BE2C (cell line): Measurements from ENCODE around the gene EPB41L5.

ENCODE experiments used
- DNase-seq: peaks from one replicate; pipeline ENCODE4 v3.0.0-alpha.2; 2020
- H3K27me3 ChIP-seq: fragments of 250-450 bp; sonication (Bioruptor Pico); 2 replicates; pipeline ENCODE4 v1.5.1; 2020; ENCODE audit warnings: mild to moderate bottlenecking
- H3K36me3 ChIP-seq: fragments of 250-450 bp; sonication (Bioruptor Pico); 2 replicates; pipeline ENCODE4 v1.5.1; 2020; ENCODE audit warnings: mild to moderate bottlenecking
- H3K4me1 ChIP-seq: fragments of 250-450 bp; sonication (Bioruptor Pico); 2 replicates; pipeline ENCODE4 v1.5.1; 2020
- H3K4me3 ChIP-seq: 2 replicates; pipeline ENCODE4 v1.5.1; 2011; ENCODE audit warnings: low read depth, low read length
- H3K9me3 ChIP-seq: fragments of 250-450 bp; sonication (Bioruptor Pico); 2 replicates; pipeline ENCODE4 v1.5.1; 2020
- TF ChIP-seq, protein P1 (sequence below): IDR thresholded peaks from 2 replicates; pipeline ENCODE4 v1.5.1; 2012; ENCODE audit warnings: mild to moderate bottlenecking, low read depth, low read length

The EPB41L5 gene

DNA sequence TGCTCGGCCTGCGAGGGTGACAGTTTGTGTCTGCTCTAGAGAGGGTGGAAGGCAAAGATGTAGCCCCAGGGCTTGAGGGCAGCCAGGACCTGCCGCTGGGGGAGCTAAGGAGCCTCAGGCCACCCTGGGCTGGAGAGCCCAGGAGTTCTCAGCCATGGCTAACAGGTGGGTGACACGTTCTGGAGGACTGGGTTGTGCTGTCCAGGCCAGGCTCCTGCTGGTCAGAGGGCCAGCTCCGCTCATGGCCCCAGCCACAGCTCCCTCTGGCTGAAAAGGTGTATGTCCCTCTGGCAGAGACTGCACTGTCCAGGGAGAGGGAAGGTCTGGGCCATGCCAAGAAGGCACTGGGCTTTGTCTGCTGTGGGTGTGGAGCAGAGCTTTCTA lies 191.1 kb downstream of the EPB41L5 start:
- Histone ChIP-seq H3K4me3 (no peak overlapping the region), H3K4me1 (no peaks in the 10 kb centered on the region)
- DNase-seq, result no peak

DNA sequence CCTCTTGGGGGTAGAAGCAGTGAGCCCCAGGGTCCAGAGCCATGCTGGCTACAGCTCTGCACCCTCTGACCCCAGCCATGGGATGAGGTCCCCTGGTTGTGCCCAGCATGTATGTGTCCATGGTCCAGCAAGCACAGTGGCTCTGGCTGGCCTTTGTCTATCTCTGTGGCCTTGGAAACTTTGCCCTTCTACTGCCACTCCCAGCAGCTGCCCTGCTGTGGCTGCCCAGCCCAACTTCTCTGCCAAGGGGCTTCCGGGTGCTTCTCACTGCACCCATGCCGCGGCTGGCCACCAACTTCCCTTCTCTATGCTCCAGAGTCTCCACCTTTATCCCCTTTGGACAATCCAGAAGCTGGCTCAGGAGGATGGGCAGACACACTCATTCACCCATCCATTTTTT lies 191.5 kb downstream of the EPB41L5 start:
- Histone ChIP-seq H3K27me3 (no peaks in the 10 kb centered on the region), H3K36me3 (no peaks in the 10 kb centered on the region), H3K9me3 (no peaks in the 10 kb centered on the region), H3K4me1 (no peaks in the 10 kb centered on the region), H3K4me3 (no peak overlapping the region)
- no peak for DNase-seq
- TF ChIP-seq, protein P1, sequence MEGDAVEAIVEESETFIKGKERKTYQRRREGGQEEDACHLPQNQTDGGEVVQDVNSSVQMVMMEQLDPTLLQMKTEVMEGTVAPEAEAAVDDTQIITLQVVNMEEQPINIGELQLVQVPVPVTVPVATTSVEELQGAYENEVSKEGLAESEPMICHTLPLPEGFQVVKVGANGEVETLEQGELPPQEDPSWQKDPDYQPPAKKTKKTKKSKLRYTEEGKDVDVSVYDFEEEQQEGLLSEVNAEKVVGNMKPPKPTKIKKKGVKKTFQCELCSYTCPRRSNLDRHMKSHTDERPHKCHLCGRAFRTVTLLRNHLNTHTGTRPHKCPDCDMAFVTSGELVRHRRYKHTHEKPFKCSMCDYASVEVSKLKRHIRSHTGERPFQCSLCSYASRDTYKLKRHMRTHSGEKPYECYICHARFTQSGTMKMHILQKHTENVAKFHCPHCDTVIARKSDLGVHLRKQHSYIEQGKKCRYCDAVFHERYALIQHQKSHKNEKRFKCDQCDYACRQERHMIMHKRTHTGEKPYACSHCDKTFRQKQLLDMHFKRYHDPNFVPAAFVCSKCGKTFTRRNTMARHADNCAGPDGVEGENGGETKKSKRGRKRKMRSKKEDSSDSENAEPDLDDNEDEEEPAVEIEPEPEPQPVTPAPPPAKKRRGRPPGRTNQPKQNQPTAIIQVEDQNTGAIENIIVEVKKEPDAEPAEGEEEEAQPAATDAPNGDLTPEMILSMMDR, result no peak

More for the DNA sequence above, 191.1 kb downstream of the EPB41L5 start:
- Histone ChIP-seq H3K27me3 (no peaks in the 10 kb centered on the region), H3K36me3 (no peaks in the 10 kb centered on the region), H3K9me3 (no peaks in the 10 kb centered on the region)
- TF ChIP-seq, protein P1, result no peak

DNA sequence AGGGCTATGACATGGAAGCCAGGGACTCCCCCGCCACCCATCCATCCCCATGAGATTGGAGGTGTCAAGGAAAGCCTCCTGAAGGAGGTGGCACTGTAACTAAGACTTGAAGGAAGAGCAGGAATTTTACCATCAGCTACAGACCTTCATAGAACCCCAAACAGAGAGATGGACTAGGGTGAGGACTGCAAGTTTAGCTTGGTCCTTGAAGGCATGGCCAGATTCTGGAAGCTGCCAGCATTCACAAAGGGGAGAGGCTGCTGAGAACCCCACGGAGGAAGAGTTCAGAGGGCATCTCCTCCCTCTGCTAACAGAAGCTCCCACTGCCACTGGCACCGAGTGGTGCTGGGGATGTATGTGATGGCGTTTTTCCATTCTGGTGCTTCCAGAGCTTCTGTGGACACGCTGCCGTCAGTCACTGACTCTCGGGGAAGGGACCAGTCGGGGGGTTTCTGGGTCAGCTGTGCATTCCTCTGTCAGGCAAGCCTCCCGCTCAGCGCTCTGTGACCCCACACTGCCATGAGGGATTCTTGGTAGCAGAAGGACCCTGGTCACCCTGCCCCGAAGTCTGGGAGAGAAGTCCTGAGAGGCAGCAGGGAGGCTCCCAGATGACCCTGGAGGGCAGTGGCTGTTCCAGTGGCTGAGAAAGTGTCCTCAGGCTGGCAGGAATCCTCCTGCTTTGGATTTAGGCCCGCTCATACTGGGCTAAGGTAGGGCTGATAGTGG lies 192.2 kb downstream of the EPB41L5 start:
- TF ChIP-seq, protein P1, result no peak
- DNase-seq, result no peak
- H3K4me1 ChIP-seq, result no peaks in the 10 kb centered on the region
- H3K9me3 ChIP-seq, result no peaks in the 10 kb centered on the region
- no peak overlapping the region for H3K4me3 ChIP-seq
- no peaks in the 10 kb centered on the region for H3K27me3 ChIP-seq
- no peaks in the 10 kb centered on the region for H3K36me3 ChIP-seq

DNA sequence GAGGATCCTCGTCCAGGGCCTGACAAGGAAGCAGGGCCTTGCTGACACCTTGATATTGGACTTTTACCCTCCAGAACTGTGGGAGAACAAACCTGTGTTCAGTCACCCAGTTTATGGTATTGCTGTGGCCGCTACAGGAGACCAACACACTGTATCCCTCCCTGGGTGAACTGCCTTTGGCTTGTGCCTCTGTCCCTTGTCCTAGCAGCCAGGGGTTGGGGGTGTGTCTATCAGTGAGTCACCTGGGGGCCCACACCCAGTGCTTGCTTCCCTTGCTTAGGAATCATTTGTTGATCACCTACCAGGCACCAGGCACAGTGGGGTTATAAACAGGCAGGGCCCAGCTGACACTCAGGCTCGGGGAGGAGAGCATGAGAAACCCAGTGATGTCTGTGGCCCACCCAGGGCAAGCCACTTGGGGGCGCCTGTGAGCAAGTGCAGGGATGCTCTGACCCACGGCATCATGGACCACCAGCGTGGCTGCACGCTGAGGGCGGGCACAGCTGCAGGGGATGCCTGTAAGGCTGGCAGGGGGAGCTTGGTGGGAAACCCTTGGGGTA lies 193.2 kb downstream of the EPB41L5 start:
- Histone ChIP-seq H3K9me3 (no peaks in the 10 kb centered on the region), H3K4me1 (no peaks in the 10 kb centered on the region), H3K27me3 (no peaks in the 10 kb centered on the region), H3K36me3 (no peaks in the 10 kb centered on the region), H3K4me3 (no peak overlapping the region)
- TF ChIP-seq, protein P1, result peak; percentile 52
- peak; percentile 42 for DNase-seq

DNA sequence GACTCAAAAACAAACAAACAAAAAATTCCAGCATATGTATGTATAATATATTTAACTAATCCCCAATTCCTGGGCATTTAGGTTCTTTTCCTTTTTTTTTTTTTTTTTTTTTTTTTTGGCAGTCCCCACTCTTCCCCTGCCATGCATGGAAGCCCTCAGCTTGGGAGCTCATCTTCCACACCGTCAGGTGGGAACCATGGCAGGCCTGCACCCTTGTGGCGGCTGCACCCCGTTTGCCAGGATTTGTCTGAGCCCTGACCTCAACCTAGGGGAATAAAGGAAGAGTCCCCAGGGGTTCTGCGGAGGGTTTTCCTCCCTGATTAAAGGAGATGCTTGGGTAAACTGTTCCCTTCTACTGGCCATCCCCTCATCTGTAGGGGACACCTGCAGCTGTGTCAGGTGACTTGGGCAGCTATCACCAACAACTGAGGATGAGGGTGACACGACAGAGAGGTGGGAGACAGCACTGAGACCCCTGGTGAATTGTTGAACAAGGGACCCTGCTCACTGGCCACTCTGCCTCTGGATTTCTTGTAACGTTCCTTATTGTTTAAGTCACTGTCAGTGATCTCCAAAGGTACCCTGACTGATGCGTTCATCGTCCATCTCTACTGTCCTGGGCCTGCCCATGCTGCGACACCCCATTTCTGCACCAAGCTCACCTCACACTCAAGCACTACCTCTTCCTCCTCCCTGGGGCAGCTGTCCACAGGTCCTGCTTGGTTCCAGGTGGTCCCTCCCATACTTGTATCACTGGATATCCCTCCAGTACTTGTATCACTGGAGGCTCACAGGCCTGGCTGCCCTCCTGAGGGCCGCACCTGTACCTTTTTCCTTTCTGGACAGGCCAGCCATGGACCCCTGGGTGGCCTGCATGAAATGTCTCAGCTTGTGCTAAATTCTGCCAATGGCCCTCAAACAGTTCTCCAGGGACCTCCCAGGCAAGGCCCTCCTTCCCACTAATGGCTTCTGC lies 195.8 kb downstream of the EPB41L5 start:
- TF ChIP-seq, protein P1, result no peak
- H3K27me3 ChIP-seq, result no peaks in the 10 kb centered on the region
- H3K36me3 ChIP-seq, result no peaks in the 10 kb centered on the region
- H3K4me3 ChIP-seq, result no peak overlapping the region
- H3K4me1 ChIP-seq, result no peaks in the 10 kb centered on the region
- no peak for DNase-seq
- no peaks in the 10 kb centered on the region for H3K9me3 ChIP-seq
